COLO668 (cell line): ENCODE data around the gene RIGI.
A peak's percentile ranks its signal among the peaks of the same experiment; 100 is the strongest.
"Not testable (repeated sequence)": the region's sequence is repeated elsewhere in the genome, so short reads cannot be mapped to it uniquely, and the experiment has no call there.

Source experiments
- DNase-seq: peaks from one replicate; lab custom pipeline; 2025; ENCODE audit not compliant: unreplicated experiment; lab: John Stamatoyannopoulos, UW

RIGI gene

GRCh38 chr9:32526041-32526706, at the start of gene RIGI:
Gene RIGI (minus strand): TSS chr9:32526196. CDS start chr9:32526166, 30 bp downstream.
- peak; percentile 89 for DNase-seq

GRCh38 chr9:32574858-32575257, 48.9 kb upstream of the RIGI start:
- DNase-seq = no peak

GRCh38 chr9:32573821-32574220, 47.8 kb upstream of the RIGI start:
- no peak for DNase-seq

DNA sequence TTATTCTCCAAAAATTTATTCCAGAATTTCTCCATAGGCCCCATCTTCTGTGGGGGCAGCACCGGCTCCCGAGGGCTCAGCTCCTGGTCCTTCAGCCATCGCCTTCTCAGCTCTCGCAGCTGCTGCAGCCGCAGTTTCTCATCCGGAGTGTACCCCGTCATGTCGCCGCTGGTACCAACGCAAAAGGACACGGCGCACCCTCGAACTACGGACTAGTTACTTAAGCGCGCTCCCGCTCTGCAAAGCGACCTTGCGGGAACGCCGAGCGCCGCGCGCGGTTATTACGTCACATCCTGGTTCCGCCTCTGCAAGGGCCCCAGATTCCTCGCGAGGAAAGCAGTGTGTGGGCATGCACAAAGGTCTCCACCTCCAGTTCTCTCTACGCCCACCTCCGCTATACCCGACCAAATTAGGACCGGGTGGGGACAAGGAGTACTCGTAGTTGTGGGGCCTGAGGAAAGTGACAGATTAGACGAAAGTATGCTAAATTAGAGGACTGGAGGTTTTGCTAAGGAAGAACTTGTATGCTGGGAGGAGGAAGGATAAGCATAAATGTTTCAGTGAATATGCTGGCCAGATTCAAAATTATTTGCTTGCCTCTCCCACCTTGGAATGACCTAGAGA, 47.0 kb upstream of the RIGI start, which contains the start of gene NDUFB6:
NDUFB6 (minus strand) TSS at position 260 of the 624 bp plus-strand sequence; CDS start at position 161, 99 bp downstream.
- DNase-seq = peak; percentile 95

GRCh38 chr9:32571969-32572899, 46.2 kb upstream of the RIGI start:
- peak; percentile 66 for DNase-seq

GRCh38 chr9:32570262-32570661, 44.3 kb upstream of the RIGI start:
- DNase-seq = no peak

DNA sequence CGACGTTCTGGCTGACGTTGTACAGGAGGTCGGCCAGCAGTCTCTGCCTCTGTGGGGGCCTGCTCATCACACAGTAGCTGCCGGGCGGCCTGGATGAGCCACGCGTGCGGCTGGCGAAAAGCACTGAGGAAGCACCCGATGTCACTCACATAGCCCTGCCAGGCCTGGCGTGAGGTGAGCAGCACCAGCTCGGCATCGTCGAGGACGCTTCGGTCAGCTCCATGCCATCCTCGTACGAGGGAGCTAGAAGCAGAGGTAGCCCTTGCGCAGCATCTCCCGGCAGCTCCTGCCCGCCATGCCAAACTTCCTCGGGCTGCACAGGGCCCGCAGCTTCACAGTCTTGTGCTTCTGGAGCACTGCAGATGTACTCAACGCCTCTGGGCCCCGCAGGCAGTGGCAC, 40.8 kb upstream of the RIGI start:
- no peak for DNase-seq

GRCh38 chr9:32565967-32566366, 40.0 kb upstream of the RIGI start:
- DNase-seq = no peak

GRCh38 chr9:32558408-32558934, 32.5 kb upstream of the RIGI start:
- DNase-seq = no peak

- no peak for DNase-seq
Observed at GRCh38 chr9:32554591-32554990, 28.6 kb upstream of the RIGI start.

DNA sequence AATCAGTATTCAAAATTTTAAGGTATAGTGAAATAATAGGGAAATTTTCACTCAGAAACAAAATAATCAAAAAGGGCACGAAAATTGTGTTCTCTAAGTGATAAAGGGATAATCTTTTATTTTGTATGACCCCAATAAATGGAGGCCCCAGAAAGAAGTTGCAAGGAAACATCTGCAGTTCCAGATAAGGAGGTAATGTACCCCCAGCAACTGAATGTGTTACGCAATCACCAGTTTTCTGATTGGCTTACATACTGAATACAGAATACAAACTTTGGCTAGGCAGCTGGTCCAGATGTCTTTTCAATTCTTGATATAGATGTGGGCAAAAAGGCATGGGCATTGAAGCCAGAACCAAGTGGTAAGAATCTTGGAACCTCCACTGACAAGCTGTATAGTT, 28.1 kb upstream of the RIGI start:
- no peak for DNase-seq

- peak; percentile 94 for DNase-seq
Observed at GRCh38 chr9:32552172-32552872, 26.3 kb upstream of the RIGI start, which contains the start of the genes SMIM27 and TOPORS. Gene SMIM27 (plus strand): TSS chr9:32552327. CDS start chr9:32552435, 108 bp downstream. Gene TOPORS (minus strand): TSS chr9:32552586. CDS start chr9:32552436, 150 bp downstream.

DNA sequence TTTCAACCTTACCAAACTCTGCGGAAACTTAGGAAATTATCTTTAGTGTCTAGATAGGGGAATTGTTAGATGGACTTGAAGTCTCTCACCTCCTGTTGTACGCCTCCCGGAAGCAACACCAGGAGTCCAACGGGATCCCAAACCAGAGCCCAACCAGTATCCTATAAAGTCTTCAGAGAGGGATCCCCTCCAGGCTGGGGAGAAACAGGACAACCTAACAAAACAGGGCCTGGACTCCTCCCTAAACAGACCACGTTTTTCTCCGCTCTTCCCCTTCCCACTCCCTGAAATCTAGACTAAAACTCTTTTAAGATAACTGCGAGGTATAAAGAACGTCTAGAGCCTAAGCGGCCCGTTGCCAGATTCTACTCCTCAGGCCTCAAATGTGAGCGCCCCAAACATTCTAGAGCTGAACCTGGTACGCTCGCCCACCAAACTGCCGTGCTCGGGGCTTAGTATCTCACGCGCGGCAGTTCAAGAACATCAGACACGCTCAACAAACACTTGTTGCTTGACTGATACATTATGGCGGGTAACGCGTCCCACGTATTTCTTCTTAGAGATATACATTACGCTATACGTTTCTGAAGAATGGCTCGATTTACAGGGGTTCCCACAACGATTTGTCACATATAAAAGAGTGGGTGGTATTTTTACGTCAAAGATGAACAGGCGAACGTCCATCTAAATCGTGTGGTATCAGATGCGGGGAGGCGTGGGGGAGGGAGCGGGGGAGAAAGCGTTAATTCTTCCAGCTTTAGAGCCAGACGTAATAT, 25.5 kb upstream of the RIGI start:
- DNase-seq = peak; percentile 43

- peak; percentile 85 for DNase-seq
Observed at GRCh38 chr9:32550562-32551275, 24.7 kb upstream of the RIGI start.

DNA sequence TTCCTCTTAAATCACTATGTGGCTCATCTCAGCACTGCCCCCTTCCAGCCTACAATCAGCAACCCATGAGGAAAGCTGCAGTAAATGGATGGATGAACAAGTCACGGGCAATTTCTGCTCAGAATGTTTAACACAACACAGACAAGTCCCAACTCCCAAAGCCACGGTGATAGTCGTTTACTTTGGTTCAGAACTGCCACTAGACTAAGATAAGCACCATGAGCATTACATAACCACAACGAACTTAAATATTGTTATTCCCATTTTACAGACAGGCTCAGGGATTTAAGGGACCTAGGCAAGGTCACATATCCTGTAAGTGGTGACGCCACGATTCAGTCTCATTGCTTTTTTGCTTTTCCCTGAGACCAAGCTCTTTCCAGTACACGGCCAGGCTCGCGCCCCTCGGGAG, 24.2 kb upstream of the RIGI start:
- DNase-seq = no peak

DNA sequence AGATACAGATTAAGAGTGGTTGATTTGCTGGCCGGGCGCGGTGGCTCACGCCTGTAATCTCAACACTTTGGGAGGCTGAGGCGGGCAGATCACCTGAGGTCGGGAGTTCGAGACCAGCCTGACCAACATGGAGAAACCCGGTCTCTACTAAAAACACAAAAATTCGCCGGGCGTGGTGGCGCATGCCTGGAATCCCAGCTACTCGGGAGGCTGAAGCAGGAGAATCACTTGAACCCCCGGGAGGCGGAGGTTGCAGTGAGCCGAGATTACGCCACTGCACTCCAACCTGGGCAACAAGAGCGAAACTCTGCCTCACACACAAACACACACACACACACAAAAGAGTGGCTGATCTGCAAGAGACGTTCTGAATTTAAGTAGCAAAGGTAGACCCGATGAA, 22.2 kb upstream of the RIGI start:
- DNase-seq = not testable (repeated sequence)

DNA sequence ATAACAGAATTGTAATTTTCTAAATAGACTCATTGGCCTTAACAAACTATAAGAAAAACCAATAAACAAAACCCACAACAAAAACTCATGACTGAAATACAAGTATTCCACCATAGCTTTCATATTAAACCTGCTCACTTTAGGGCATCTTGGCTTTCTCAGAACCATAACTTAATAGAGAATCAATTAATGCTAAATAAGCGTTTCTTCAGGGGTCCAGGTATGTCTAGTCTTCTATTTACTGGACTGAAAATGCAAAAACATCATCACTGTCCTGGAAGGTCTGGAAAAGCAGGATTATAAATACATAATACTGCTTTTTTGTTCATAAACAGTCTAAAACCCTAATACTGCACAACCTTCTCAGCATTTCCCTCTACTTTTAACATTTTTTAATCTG, 19.9 kb upstream of the RIGI start:
- no peak for DNase-seq

- no peak for DNase-seq
Observed at GRCh38 chr9:32543047-32543446, 17.1 kb upstream of the RIGI start.

DNA sequence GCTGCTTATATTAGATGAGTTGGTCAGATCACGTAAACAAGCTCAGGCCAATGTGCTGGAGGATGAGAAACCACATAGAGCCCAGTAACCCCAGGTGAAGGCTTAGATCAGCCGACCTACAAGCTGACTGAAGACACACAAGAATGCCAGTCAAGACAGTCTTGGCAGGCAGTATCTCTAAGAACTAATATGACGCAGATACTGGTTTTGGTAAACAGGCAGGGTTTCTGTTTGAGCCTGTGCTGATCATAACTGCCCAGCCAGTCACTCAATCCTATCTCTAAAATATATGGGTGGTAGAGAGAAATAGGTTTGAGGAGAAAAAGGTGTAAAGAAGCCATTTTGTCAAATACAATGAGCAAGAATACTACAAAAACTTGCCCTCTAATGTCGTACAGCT, 7.8 kb upstream of the RIGI start:
- no peak for DNase-seq
